ENCODE measurements around the gene LRP6. TPM values are rescaled to one million over a fixed set of nuclear protein-coding genes. Genes with fewer than 3 reads are reported as not detected.
A peak's percentile ranks its signal among the peaks of the same experiment; 100 is the strongest.

Gene LRP6
- polyA plus RNA-seq, 1 donor (not counting 4 experiments of a cell fraction or from before 2014, with no cell fraction given) = 13.0 TPM

DNA sequence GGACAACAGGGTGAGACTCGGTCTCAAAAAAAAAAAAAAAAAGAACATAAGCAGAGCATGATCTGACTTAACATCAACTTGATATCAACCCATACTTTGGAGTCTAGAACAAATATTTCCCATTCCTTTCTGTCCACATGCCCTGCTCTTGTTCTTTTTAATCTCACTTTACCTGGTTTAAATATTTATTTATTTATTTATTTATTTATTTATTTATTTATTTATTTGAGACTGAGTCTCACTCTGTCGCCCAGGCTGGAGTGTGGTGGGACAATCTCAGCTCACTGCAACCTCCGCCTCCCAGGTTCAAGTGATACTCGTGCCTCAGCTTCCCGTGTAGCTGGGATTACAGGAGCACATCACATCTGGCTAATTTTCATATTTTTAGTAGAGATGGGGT is 19.6 kb upstream of the LRP6 start:
- Histone ChIP-seq H3K4me3 (ENCODE audit: control insufficient read depth in 2 of 3, extremely low read depth in 1 of 3, insufficient read depth in 2 of 3, low read depth in 1 of 3, low read length in 3 of 3) (no peak overlapping the region), H3K27me3 (ENCODE audit: control insufficient read depth, extremely low read depth, insufficient read depth, low read length) (no peaks in the 10 kb centered on the region), H3K9me1 (ENCODE audit: control insufficient read depth, extremely low read depth, insufficient read depth, low read length) (no peaks in the 10 kb centered on the region), H3K4me1 (ENCODE audit: control insufficient read depth, extremely low read depth, insufficient read depth, low read length) (peaks cover 9% of the 10 kb centered on the region), H4K20me1 (ENCODE audit: control insufficient read depth, extremely low read depth, insufficient read depth, low read length) (no peaks in the 10 kb centered on the region), H3K9me3 (ENCODE audit: control insufficient read depth, low read depth, low read length) (no peaks in the 10 kb centered on the region), H3K4me2 (ENCODE audit: control insufficient read depth, extremely low read depth, insufficient read depth, low read depth, low read length) (no peak overlapping the region), H3K36me3 (ENCODE audit: control insufficient read depth in 2 of 2, extremely low read depth in 1 of 2, insufficient read depth in 2 of 2, low read length in 2 of 2) (no peaks in the 10 kb centered on the region), H3K79me2 (ENCODE audit: control insufficient read depth, insufficient read depth, low read length) (no peaks in the 10 kb centered on the region), H3K9ac (ENCODE audit: control insufficient read depth, extremely low read depth, insufficient read depth, low read length) (no peak overlapping the region), H2AFZ (ENCODE audit: control insufficient read depth, low read length) (no peak overlapping the region), H3K27ac (ENCODE audit: control insufficient read depth, insufficient read depth, low read length) (no peak overlapping the region)
- DNase-seq (ENCODE audit: low read depth, low spot score) = no peak
- dilution Hi-C loops (cut with MboI; ENCODE audit: extremely low pct_ligation_motif_present, low sequenced_read_pairs) = no loop called here
- FAIRE-seq = no peak
- TF ChIP-seq, protein P1, sequence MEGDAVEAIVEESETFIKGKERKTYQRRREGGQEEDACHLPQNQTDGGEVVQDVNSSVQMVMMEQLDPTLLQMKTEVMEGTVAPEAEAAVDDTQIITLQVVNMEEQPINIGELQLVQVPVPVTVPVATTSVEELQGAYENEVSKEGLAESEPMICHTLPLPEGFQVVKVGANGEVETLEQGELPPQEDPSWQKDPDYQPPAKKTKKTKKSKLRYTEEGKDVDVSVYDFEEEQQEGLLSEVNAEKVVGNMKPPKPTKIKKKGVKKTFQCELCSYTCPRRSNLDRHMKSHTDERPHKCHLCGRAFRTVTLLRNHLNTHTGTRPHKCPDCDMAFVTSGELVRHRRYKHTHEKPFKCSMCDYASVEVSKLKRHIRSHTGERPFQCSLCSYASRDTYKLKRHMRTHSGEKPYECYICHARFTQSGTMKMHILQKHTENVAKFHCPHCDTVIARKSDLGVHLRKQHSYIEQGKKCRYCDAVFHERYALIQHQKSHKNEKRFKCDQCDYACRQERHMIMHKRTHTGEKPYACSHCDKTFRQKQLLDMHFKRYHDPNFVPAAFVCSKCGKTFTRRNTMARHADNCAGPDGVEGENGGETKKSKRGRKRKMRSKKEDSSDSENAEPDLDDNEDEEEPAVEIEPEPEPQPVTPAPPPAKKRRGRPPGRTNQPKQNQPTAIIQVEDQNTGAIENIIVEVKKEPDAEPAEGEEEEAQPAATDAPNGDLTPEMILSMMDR (optimal IDR thresholded peaks at IDR 0.05 in 1 of 3, IDR thresholded peaks at IDR 0.05 in 1 of 3, conservative IDR thresholded peaks at IDR 0.05 in 1 of 3; ENCODE audit: extremely low read depth in 1 of 3, insufficient read depth in 2 of 3, low read length in 3 of 3) = no peak

GRCh38 chr12:12282761-12283425 is 16.0 kb upstream of the LRP6 start:
- H3K4me3 ChIP-seq (ENCODE audit: control insufficient read depth in 2 of 3, extremely low read depth in 1 of 3, insufficient read depth in 2 of 3, low read depth in 1 of 3, low read length in 3 of 3) = no peak overlapping the region
- no peak overlapping the region for H2AFZ ChIP-seq (ENCODE audit: control insufficient read depth, low read length)
- peak overlapping the region; percentile 13 for H3K27ac ChIP-seq (ENCODE audit: control insufficient read depth, insufficient read depth, low read length)
- FAIRE-seq (peak; percentile 75), DNase-seq (ENCODE audit: low read depth, low spot score) (no peak)
- no peaks in the 10 kb centered on the region for H3K79me2 ChIP-seq (ENCODE audit: control insufficient read depth, insufficient read depth, low read length)
- dilution Hi-C loops (cut with MboI; ENCODE audit: extremely low pct_ligation_motif_present, low sequenced_read_pairs) = no loop called here
- no peaks in the 10 kb centered on the region for H3K9me1 ChIP-seq (ENCODE audit: control insufficient read depth, extremely low read depth, insufficient read depth, low read length)
- no peaks in the 10 kb centered on the region for H3K9me3 ChIP-seq (ENCODE audit: control insufficient read depth, low read depth, low read length)
- H3K27me3 ChIP-seq (ENCODE audit: control insufficient read depth, extremely low read depth, insufficient read depth, low read length) = no peaks in the 10 kb centered on the region
- peak overlapping the region; percentile 35 for H3K4me2 ChIP-seq (ENCODE audit: control insufficient read depth, extremely low read depth, insufficient read depth, low read depth, low read length)
- H4K20me1 ChIP-seq (ENCODE audit: control insufficient read depth, extremely low read depth, insufficient read depth, low read length) = no peaks in the 10 kb centered on the region
- H3K9ac ChIP-seq (ENCODE audit: control insufficient read depth, extremely low read depth, insufficient read depth, low read length) = no peak overlapping the region
- TF ChIP-seq, protein P1 (optimal IDR thresholded peaks at IDR 0.05 in 1 of 3, IDR thresholded peaks at IDR 0.05 in 1 of 3, conservative IDR thresholded peaks at IDR 0.05 in 1 of 3; ENCODE audit: extremely low read depth in 1 of 3, insufficient read depth in 2 of 3, low read length in 3 of 3) = no peak
- no peak for TF ChIP-seq EZH2 (IDR thresholded peaks at IDR 0.05; ENCODE audit: low read length)
- H3K4me1 ChIP-seq (ENCODE audit: control insufficient read depth, extremely low read depth, insufficient read depth, low read length) = peaks cover 9% of the 10 kb centered on the region
- no peaks in the 10 kb centered on the region for H3K36me3 ChIP-seq (ENCODE audit: control insufficient read depth in 2 of 2, extremely low read depth in 1 of 2, insufficient read depth in 2 of 2, low read length in 2 of 2)
